Medulla oblongata (tissue), 1 donor: ENCODE results near the gene ATXN2.
"Not testable (repeated sequence)": the region's sequence is repeated elsewhere in the genome, so short reads cannot be mapped to it uniquely, and the experiment has no call there.

Experiments
- DNase-seq: peaks from one replicate; pipeline ENCODE4 v3.0.0-alpha.2; 2015; ENCODE audit errors: extremely low spot score

ATXN2 gene

DNA sequence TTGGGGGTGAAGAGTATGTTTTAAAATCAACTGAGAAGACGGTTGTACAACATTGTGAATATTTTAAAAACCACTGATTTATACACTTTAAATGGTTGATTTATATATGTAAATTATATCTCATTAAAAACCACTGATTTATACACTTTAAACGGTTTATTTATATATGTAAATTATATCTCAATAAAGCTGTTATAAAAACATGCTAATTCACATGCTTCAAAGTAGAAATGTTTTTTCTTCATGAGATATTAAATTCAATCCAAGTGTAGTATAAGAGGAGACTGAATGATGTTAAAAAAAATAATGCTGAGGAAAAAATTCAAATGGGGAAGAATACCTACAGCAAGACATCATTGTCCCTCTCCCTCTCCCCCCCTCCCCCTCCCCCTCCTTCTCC is 92.9 kb downstream of the ATXN2 start:
- no peak for DNase-seq

DNA sequence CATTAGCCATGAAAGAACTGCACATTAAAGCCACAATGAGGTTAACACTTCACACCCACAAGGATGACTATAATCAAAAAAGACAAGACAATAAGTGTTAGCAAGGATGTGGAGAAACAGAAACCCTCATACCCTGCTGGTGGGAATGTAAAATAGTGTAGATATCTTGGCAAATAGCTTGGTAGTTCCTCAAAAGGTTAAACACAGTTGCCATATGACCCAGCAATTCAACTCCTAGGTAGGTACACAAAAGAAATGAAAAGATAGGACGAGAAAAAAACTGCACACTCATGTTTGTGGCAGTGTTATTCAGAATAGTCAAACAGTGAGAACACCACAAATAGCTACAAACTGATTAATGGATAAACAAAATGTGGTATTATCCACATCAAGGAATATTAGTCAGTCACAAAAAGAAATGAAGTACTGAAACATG is 93.5 kb downstream of the ATXN2 start:
- no peak for DNase-seq

DNA sequence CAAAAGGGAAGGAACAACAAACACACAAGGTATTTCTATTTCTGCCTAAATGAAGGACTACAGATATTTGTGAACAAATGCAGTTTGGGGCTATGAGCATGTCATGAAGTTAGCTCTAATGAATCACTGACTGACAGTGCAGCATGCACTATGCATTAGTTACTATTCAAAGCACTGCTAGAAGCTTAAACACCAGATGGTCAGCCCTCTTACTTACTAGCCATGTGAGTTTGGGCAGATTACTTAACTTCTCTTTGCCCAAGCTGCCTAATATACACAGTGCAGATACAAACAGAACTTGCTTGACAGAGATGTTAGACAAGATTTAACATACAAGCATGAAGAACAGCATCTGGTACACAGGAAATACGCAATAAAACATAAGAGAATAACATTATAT is 96.0 kb downstream of the ATXN2 start:
- DNase-seq: no peak

DNA sequence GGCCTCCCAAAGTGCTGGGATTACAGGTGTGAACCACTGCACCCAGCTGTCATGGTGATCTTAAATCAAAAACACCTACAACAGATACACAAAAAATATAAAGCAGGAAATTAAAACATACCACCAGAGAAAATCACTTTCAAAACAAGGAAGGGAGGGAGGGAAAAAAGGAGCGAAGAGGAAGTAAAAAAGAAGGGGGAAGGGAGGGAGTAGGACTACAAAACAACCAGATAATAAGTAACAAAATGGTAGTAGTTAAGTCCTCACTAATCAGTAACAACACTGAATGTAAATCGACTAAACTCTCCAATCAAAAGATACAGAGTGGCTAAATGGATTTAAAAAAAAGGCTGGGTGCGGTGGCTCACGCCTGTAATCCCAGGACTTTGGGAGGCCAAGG is 104.4 kb downstream of the ATXN2 start:
- no peak for DNase-seq

DNA sequence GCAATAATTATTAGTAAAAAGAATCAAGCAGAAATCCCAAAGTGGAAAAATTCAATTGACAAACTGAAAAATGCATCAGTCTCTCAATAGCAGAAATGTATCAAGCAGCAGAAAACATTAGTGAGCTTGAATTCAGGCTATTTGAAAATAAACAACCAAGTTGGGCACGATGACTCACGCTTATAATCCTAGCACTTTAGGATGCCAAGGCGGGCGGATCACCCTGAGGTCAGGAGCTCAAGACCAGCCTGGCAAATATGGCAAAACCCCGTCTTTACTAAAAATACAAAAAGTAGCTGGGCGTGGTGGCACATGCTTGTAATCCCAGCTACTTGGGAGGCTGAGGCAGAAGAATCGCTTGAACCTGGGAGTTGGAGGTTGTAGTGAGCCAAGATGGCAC is 106.1 kb downstream of the ATXN2 start:
- DNase-seq: not testable (repeated sequence)

DNA sequence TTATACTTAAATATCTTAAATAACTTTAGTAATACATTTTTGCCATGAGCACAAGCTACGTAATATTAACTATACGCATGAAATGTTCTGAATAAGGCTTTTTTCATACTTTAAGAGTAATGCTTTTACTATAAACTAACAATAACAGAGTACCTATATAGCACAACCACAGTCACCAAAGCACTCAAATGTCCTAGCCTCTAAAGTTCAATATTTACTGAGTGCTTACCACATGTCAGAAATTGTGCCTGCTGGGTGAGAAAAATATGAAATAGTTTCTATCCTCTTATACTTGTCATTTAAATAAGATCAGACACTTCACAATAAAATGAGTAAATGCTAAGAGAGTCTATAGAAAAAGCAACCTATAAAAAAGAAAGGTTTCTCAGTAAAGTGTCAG is 110.3 kb downstream of the ATXN2 start:
- no peak for DNase-seq

DNA sequence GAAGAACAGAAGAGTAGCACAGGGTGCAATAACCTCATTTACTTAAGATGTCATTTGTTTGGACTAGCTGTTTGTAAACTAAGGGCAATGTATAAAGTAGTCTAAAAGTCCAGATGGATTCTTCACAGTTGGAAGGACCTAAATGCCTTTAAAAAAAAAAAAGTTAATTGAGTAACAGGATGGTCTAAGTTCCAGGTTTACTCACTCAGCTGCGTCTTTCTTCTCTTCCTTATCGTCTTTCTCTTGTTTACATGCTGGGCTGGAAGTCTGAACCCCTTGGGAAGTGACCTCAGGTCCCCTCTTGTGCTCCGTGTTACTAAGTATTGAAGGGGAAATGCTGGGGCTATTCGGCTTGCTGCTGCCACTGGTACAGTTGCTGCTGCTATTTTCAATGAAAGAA is 110.8 kb downstream of the ATXN2 start:
- DNase-seq: no peak

DNA sequence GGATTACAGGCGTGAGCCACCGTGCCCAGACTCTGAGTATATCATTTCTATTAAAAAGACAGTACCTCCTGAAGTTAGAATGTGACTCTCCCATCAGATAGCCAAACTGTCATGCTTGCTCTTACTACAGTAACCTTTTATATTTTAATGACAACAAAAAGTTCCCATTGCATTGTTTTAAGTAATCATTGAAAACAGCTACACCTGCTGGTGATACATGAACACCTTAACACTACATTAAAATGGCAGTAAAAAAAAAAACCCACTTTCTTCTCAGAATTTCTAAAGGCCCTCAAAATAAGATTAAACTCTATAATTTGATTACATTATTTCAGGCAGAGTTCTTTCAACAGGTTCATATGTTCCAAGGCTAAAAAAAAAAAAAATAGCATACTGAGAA is 116.7 kb downstream of the ATXN2 start:
- no peak for DNase-seq

DNA sequence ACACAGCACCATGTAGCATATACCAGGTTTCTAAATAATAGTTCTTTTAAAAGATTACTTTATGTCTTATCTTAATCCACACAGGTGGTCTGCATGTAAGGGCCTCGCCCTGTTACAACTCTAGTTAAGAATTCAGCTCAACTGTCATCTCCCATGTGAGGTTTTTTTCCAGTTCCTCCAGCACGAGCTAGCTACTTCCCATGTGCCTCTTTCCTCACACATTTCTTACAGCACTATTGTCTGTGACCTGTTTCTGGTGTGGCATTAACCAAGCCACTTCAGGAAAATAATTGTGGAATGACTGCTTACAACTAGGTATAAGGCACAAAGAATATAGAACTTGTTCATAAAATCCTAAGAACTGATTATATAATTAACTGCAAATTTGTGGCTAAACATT is 127.9 kb downstream of the ATXN2 start:
- no peak for DNase-seq

DNA sequence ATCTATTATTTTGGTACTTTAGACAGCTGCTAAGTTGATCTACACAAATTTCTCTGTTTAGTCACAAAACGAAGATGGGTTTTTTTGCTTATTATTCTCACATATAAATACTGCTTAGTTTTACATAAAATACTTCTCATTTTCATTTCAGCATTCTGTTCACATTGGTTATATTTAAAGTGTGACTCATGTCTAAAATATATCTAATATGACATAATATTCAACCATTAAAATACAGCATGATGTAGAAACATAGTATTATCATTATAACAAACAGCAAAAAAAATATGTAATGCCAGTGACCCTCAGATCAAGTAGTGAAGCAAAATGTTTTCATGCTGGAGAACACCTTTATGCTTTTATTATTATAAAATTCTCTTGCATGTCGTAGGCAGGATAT is 129.7 kb downstream of the ATXN2 start:
- no peak for DNase-seq

DNA sequence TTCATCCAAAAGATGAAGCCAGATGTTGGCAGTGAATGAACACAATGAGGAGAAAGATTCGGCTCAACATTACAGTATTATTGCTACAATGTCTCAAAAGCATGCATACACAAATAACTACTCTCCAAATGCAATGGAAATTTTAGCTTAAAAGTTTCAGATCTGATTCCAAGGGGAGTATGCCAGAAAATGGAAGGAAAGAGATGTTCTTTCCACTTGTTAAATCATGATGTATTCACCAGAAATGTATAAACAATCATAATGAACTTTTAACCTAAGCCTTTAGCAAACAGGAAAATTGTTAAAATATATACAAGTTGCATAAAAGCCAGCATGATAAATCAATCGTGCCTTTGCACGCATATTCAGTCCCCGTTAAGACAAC is 131.3 kb downstream of the ATXN2 start:
- no peak for DNase-seq

DNA sequence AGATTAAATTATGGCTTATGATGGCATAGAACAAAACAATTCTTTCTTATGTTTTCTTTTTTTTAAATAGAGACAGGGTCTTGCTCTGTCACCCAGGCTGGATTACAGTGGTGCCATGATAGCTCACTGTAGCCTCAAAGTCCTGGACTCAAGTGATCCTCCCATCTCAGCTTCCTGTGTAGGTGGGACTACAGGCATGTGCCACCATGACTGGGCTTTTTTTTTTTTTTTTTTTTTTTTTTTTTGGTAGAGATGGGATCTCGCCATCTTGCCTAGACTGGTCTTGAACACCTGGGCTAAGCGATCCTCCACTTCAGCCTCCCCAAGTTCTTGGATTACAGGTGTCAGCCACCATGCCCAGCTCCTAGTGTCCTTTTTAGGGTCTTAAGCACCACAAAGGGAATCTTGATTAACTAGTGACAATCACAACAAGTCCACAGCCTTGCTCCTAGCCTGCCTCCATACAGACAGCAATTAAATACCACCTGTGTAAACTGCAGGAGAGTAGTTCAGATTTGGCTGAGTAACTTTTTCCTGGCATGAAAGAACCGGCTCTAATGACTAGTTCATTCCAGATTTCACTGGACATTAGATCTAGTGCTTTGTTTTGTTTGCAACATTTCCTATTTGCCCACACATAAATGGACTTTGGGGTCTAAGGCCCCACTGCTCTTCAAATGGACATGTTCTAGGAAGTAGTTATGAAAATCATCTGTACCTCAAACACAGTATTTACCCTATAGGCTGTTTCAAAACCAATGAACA is 131.8 kb downstream of the ATXN2 start:
- no peak for DNase-seq

DNA sequence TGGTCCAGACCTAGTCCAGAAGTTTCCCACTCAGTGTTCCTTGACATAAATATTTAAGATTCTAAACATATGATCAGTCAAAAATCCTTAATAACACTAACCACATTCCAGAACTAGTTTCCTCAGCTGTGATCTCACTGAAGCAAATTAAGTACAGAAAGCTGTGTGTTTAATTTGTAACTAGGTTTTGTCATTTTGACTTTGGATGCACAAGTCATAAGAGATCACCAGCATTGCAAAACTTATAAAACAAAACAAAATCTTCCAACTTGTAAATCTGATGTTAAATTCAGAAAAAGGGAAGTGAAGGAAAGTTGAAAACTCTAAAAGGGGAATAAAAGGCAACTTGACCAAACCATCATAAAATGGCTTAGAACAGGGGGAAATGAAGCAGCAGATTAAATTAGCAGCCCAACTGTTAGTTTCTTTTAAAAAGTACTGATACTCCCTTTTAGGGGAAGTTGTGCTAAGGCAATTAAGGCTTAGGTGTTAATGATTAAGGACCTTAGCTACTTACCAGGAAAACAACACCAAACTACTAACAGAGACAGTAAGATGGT is 136.8 kb downstream of the ATXN2 start:
- no peak for DNase-seq

DNA sequence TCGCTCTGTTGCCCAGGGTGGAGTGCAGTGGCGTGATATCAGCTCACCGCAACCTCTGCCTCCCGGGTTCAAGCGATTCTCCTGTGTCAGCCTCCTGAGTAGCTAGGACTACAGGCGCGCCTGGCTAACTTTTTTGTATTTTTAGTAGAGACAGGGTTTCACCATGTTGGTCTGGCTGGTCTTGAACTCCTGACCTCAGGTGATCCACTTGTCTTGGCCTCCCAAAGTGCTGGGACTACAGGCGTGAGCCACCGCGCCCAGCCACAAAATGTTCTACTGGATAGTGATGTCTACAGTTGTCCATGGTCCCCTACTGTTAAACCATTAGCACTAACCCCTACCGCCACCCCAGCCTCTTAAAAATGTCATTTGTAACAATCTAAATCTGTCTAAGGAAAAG is 139.0 kb downstream of the ATXN2 start:
- not testable (repeated sequence) for DNase-seq

DNA sequence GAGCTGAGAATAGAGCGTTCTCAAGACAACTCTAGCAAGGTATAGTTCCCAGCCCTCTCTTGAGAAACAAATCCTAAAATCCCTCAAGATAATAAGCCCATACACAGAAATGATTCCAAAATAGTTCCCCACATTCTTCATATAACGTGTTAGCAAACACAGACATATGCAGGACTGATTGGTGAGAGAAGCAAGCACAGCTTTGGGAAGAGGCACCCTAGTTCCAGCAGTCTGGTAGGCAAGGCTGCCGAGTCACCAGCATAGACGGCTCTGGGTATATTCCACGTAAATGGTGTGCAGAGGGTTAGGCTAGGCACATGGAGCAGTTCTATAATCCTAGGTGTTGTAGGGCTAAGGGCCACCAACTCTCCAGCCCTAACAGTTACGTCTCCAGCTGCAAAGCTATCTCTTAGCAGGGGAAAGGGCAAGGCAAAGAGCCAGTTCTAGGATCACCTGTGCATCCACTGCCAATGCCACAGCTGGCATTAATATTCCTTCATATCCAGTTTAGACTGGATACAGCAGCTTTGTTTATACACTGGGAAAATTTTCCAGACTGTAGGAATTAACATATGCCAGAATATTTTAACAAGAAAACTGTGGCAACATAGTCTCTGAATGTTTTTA is 140.5 kb downstream of the ATXN2 start:
- DNase-seq: no peak

DNA sequence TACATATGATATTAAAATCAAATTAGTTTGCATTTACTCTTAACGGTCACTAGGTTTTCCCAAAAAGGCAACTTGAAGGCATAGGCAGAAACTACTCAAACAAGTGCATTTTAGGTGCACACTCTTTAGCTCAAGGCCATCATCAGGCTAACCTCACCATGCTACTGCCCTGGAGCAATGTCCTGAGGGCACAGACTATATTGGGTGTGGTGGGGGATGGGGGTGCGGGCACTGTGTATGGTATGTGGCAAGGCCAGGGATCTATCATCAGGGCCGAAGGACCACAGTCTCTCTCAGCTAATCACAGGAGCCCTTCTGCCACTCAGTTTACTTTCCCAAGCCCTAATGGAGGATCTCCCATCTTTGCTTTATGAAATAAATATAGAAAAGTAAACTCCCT is 141.5 kb downstream of the ATXN2 start:
- no peak for DNase-seq

DNA sequence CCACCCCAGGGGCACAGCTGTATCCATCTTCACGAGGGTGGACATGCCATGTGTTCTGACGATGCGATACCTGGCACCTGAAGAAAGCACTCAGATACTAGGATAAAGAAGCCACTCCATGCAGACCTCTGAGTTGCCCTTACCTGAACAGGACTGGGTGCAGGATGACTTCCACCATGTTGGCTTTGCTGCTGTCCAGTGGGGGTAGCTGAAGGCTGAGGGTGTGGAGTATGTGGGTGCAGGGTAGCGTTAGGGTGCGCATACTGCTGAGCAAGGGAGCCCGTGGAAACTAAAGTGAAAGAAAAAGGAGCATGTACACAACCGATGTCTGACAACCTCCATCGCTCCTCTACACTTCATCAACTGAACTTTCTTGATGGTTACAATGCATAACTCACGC is 142.0 kb downstream of the ATXN2 start:
- DNase-seq: no peak

DNA sequence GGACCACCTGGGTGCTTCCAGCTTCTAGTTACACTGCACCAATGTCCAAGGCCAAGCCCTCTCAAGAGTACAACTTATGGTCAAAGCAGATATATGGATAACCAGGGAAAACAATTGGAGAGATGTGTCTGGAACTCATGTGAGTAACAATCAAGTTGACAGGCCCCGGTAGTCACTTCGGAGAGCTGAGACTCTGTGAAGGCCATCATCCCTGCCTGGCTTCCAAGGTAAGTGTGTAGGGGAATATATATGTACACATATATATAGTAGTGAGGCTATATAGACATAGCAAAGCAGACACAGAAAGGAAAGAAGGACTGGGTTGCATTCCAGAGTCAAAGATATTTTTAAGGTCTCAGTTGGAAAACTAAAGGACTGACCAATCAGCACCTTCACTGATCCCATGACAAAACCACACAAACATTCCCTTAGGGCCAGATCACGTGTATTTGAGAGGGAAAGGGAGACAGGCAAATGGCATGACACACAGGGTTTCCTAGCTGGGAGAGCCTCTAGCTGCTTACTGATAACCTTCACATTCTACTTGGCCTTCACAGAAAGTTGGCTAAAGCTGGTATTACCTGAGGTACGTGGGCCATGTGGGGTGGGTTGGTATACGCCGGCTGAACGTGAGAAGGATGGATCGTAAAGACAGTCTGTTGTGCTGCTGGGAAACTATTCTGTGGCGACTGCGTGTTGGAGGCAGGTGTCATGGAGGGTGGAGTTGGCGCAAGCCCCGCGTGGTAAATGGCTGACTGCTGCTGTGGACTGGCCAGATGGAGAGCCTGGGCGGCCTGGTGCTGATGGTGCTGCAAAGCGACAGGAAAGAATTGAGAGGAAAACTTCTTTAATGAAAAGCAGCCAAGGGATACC is 143.4 kb downstream of the ATXN2 start:
- no peak for DNase-seq

DNA sequence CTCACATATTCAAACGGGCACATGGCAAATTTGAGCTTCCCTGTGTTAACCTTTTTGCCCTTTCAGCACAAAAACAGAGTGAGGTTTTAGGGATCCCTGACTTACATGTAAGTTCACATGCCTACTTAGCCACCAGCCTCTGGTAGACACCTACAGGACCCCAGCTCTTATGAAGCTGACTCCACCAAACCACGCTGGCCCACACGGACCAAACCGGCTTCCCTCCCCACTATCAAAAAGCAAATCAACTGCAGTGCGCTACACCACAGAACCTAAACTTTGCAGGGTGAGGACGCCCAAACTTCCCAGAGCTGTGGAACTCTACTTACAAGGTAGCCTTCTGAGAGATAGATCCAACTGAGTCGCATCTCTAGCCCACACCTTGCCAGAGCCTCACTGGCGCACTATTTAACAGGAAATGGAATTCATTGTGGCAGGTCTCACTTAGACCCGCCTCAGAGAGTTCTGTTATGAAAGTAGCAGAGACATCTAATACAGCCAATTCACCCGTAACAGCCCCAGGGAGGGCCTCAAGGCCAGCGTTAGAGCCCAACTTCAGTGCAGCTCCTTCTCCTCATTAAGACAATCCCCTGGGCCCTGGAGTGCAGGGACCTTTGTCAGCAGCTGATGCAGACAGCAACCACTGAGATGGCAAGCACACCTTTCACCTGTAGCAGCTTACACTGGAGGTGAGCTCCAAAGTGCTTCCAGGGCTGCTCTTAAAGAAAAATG is 144.2 kb downstream of the ATXN2 start:
- no peak for DNase-seq

DNA sequence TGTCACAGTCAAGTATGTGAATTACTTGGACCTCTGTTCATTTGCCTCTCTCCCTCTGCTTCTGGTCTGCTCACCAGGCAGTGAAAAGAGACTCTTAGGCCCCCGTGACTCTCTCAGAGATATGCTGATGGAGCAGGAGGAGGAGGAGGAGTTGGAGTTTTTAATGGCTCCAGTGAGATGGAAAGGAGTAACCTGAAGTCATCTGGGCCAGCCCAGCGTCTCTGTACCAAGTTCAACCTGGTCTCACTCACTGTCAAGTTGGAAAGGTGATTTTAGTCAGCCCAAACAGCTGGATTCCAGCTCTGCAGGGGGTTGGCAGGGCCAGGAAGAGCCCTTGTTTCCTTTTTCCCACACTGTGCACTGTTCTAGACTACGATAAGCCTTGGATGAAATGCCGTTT is 144.8 kb downstream of the ATXN2 start:
- no peak for DNase-seq

DNA sequence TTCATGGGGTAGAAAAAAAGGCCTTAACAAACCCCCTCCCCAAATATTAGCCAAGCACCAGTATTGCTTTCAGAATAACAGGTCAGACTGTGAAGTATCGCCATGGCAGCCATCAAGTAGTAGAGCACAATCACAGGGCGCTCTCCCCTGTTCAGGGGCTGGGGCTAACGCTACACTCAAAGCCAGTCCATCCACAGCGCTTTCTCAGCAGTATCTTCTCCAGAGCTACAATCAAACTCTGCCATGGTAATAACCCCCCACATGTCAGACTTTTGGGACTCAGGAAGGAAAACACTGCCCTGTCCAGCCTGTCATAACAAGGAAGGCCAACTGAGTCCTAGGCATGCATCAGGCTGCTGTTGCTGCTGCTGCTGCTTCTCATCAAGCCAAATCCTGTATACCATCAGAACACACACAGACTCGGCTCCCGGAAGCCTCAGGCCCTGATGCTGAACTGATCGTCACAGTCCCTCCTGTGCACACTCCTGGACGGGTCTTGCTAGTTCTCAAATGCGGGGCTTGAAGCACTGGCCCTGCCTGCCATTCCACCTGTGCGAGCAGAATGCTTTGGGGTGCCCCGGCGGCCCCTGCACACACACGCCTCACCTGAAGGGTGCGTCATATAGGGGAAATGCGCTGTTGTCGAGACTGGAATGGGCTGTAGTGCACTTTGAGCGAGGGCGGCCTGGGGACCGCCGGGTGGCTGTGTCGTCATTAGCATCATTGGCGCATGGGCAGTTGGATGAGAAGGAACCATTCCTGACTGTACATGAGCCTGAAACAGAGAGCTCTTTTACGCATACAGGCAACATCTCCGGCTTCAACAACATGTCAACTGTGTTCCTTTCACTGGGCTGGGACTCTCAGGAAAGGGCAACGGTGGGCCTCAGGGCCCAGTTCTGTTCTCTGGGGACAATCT is 145.8 kb downstream of the ATXN2 start:
- peak; percentile 72 for DNase-seq
